H9 (cell line): Measurements from ENCODE around the gene ABLIM3. TPM values are rescaled to one million over a fixed set of nuclear protein-coding genes. Genes with fewer than 3 reads are reported as not detected.

Experiments
- DNase-seq: peaks from one replicate; pipeline ENCODE4 v3.0.0-alpha.2; 2017
- H2AFZ ChIP-seq: one replicate; pipeline ENCODE4 v1.6.1; 2013; ENCODE audit warnings: mild to moderate bottlenecking, low read length, control low read depth, moderate library complexity
- H2AK5ac ChIP-seq: 2 replicates; pipeline ENCODE4 v1.6.1; 2013; ENCODE audit warnings: low read length, control low read depth, mixed read lengths; ENCODE audit not compliant: insufficient read length
- H2BK120ac ChIP-seq: one replicate; pipeline ENCODE4 v1.6.1; 2013; ENCODE audit warnings: low read depth, mild to moderate bottlenecking, low read length, control low read depth, inconsistent platforms; ENCODE audit not compliant: poor library complexity, severe bottlenecking
- H2BK12ac ChIP-seq: 2 replicates; pipeline ENCODE4 v1.6.1; 2013; ENCODE audit warnings: low read length, control low read depth, mixed read lengths, low read depth; ENCODE audit not compliant: insufficient read length
- H2BK15ac ChIP-seq: 2 replicates; pipeline ENCODE4 v1.6.1; 2013; ENCODE audit warnings: low read depth, low read length, control low read depth
- H2BK20ac ChIP-seq: one replicate; pipeline ENCODE4 v1.6.1; 2013; ENCODE audit warnings: low read depth, mild to moderate bottlenecking, low read length, control low read depth, inconsistent platforms; ENCODE audit not compliant: poor library complexity, severe bottlenecking
- H2BK5ac ChIP-seq: 2 replicates; pipeline ENCODE4 v1.6.1; 2013; ENCODE audit warnings: low read length, control low read depth, mixed read lengths; ENCODE audit not compliant: insufficient read length
- H3K14ac ChIP-seq: 2 replicates; pipeline ENCODE4 v1.6.1; 2013; ENCODE audit warnings: low read length, control low read depth; ENCODE audit not compliant: insufficient read depth
- H3K18ac ChIP-seq: 2 replicates; pipeline ENCODE4 v1.6.1; 2013; ENCODE audit warnings: low read depth, mild to moderate bottlenecking, mixed read lengths, low read length, control low read depth; ENCODE audit not compliant: insufficient read length
- H3K23ac ChIP-seq: 2 replicates; pipeline ENCODE4 v1.6.1; 2013; ENCODE audit warnings: low read length, control low read depth, mixed read lengths, low read depth; ENCODE audit not compliant: insufficient read length
- H3K23me2 ChIP-seq: 2 replicates; pipeline ENCODE4 v1.6.1; 2013; ENCODE audit warnings: low read depth, mild to moderate bottlenecking, mixed read lengths, low read length, control low read depth; ENCODE audit not compliant: insufficient read length, poor library complexity, severe bottlenecking
- H3K27ac ChIP-seq: 2 replicates; pipeline ENCODE4 v1.5.1; 2013; ENCODE audit warnings: low read length, control low read depth, mixed read lengths, low read depth; ENCODE audit not compliant: insufficient read length
- H3K27me3 ChIP-seq: 2 replicates; pipeline ENCODE4 v1.6.1; 2013; ENCODE audit warnings: low read length, control low read depth, inconsistent platforms; ENCODE audit not compliant: insufficient read depth
- H3K4ac ChIP-seq: 2 replicates; pipeline ENCODE4 v1.6.1; 2013; ENCODE audit warnings: low read depth, mild to moderate bottlenecking, control low read depth, inconsistent platforms, low read length, moderate library complexity
- H3K4me1 ChIP-seq: 2 replicates; pipeline ENCODE4 v1.6.1; 2013; ENCODE audit warnings: low read length, control low read depth, inconsistent platforms; ENCODE audit not compliant: insufficient read depth
- H3K4me2 ChIP-seq: 2 replicates; pipeline ENCODE4 v1.6.1; 2013; ENCODE audit warnings: low read length, control low read depth, mixed read lengths; ENCODE audit not compliant: insufficient read length, insufficient read depth
- H3K56ac ChIP-seq: 2 replicates; pipeline ENCODE4 v1.6.1; 2013; ENCODE audit warnings: low read depth, mild to moderate bottlenecking, mixed read lengths, low read length, control low read depth; ENCODE audit not compliant: insufficient read length
- H3K79me1 ChIP-seq: 2 replicates; pipeline ENCODE4 v1.6.1; 2013; ENCODE audit warnings: low read depth, mild to moderate bottlenecking, moderate library complexity, low read length, control low read depth, inconsistent platforms; ENCODE audit not compliant: insufficient read depth, poor library complexity, severe bottlenecking
- H3K79me2 ChIP-seq: 2 replicates; pipeline ENCODE4 v1.6.1; 2013; ENCODE audit warnings: low read length, control low read depth, inconsistent platforms; ENCODE audit not compliant: insufficient read depth
- H3K9ac ChIP-seq: 2 replicates; pipeline ENCODE4 v1.6.1; 2013; ENCODE audit warnings: low read length, control low read depth, mixed read lengths; ENCODE audit not compliant: insufficient read length; ENCODE audit errors: extremely low read depth
- H3K9me3 ChIP-seq: one replicate; pipeline ENCODE4 v1.6.1; 2013; ENCODE audit warnings: low read depth, low read length, inconsistent platforms; ENCODE audit not compliant: control insufficient read depth
- H3T11ph ChIP-seq: one replicate; pipeline ENCODE4 v1.6.1; 2013; ENCODE audit warnings: mild to moderate bottlenecking, low read length, control low read depth, inconsistent platforms
- H4K20me1 ChIP-seq: one replicate; pipeline ENCODE4 v1.6.1; 2013; ENCODE audit not compliant: control insufficient read depth, insufficient read length, insufficient read depth
- H4K5ac ChIP-seq: 2 replicates; pipeline ENCODE4 v1.6.1; 2013; ENCODE audit warnings: low read depth, mild to moderate bottlenecking, mixed read lengths, low read length, control low read depth; ENCODE audit not compliant: insufficient read length
- H4K8ac ChIP-seq: replicated peaks from 2 replicates; pipeline ENCODE4 v1.6.1; 2013; ENCODE audit warnings: low read length, control low read depth, mixed read lengths, low read depth; ENCODE audit not compliant: insufficient read length
- H4K91ac ChIP-seq: 2 replicates; pipeline ENCODE4 v1.6.1; 2013; ENCODE audit warnings: low read depth, mild to moderate bottlenecking, moderate library complexity, mixed read lengths, low read length, control low read depth; ENCODE audit not compliant: insufficient read length
- H3K27ac Mint-ChIP-seq, 3 experiments: 2 replicates in 2 of 3; 3 replicates in 1 of 3; pipeline ENCODE4 v1.8.0; 2020 to 2021; ENCODE audit warnings: mixed read lengths in 3 of 3, mild to moderate bottlenecking in 1 of 3, moderate library complexity in 1 of 3
- H3K27me3 Mint-ChIP-seq: 2 replicates; pipeline ENCODE4 v1.8.0; 2021; ENCODE audit warnings: low read depth, mild to moderate bottlenecking, moderate library complexity, mixed read lengths
- H3K36me3 Mint-ChIP-seq, 3 experiments: 2 replicates in 2 of 3; 3 replicates in 1 of 3; pipeline ENCODE4 v1.8.0; 2020 to 2021; ENCODE audit warnings: low read depth in 3 of 3, mixed read lengths in 3 of 3; ENCODE audit not compliant: insufficient read depth in 1 of 3
- H3K4me1 Mint-ChIP-seq, 2 experiments: 2 replicates each; pipeline ENCODE4 v1.8.0; 2020; ENCODE audit warnings: mixed read lengths in 2 of 2
- H3K4me3 Mint-ChIP-seq, 2 experiments: 2 replicates in 1 of 2; 3 replicates in 1 of 2; pipeline ENCODE4 v1.8.0; 2020 to 2021; ENCODE audit warnings: mild to moderate bottlenecking in 2 of 2, mixed read lengths in 2 of 2, moderate library complexity in 1 of 2
- H3K9me3 Mint-ChIP-seq, 2 experiments: 2 replicates in 1 of 2; 3 replicates in 1 of 2; pipeline ENCODE4 v1.8.0; 2020; ENCODE audit warnings: mild to moderate bottlenecking in 2 of 2, mixed read lengths in 2 of 2, moderate library complexity in 1 of 2
- CTCF ChIP-seq: fragments of 200-600 bp; sonication (generic); conservative IDR thresholded peaks from 3 replicates; pipeline ENCODE4 v1.8.0; 2021; ENCODE audit warnings: antibody characterized with exemption, mild to moderate bottlenecking
- WGBS: extraction: QIAGEN DNeasy Blood & Tissue Kit; methylation state at CpG from one replicate; pipeline ENCODE4 v1.1.7; 2013; ENCODE audit warnings: missing lambda C conversion rate, low lambda C conversion rate, mixed read lengths; ENCODE audit not compliant: insufficient read length; ENCODE audit errors: extremely low coverage; 5-methylcytosine and 5-hydroxymethylcytosine counted together
- total RNA-seq: library from RNA; stranded (reverse); gene quantifications from 2 replicates; pipeline ENCODE4 v1.2.1, GENCODE V29; 2021

Gene ABLIM3
- total RNA-seq, 1 experiment from 2014 or later = 0.20 TPM

- no CpG with 5 or more reads among the region's 1 CpG for WGBS
- peaks cover 0 to 7% (median 0%) of the 10 kb centered on the region in 3 experiments; a peak in 1 of 7 replicates for H3K36me3 Mint-ChIP-seq
- no peak overlapping the region for H3K23ac ChIP-seq
- no peaks in the 10 kb centered on the region for H3K27me3 ChIP-seq
- no peak overlapping the region for H2BK20ac ChIP-seq
- H3K14ac ChIP-seq = no peak overlapping the region
- no peak overlapping the region for H3K27ac Mint-ChIP-seq
- no peak overlapping the region for H3K4me2 ChIP-seq
- H3K27ac ChIP-seq = no peak overlapping the region
- H4K91ac ChIP-seq = no peak overlapping the region
- H3T11ph ChIP-seq = no peak overlapping the region
- no peak overlapping the region for H3K18ac ChIP-seq
- H2BK12ac ChIP-seq = no peak overlapping the region
- no peak overlapping the region for H2BK15ac ChIP-seq
- no peaks in the 10 kb centered on the region for H3K23me2 ChIP-seq
- H3K56ac ChIP-seq = no peak overlapping the region
- H3K4me1 ChIP-seq = no peaks in the 10 kb centered on the region
- H4K20me1 ChIP-seq = no peaks in the 10 kb centered on the region
- H3K79me1 ChIP-seq = no peaks in the 10 kb centered on the region
- no peaks in the 10 kb centered on the region for H3K4me1 Mint-ChIP-seq
- H3K27me3 Mint-ChIP-seq = peaks cover 5% of the 10 kb centered on the region; the same call in 1 of the 2 replicates
- no peak overlapping the region for H2AK5ac ChIP-seq
- H4K5ac ChIP-seq = no peak overlapping the region
- no peak overlapping the region for H2BK5ac ChIP-seq
- no peaks in the 10 kb centered on the region for H3K9me3 ChIP-seq
- no peak overlapping the region for H3K4ac ChIP-seq
- TF ChIP-seq CTCF = no peak
- no peak overlapping the region for H3K4me3 Mint-ChIP-seq
- no peak overlapping the region for H3K9ac ChIP-seq
- H2BK120ac ChIP-seq = no peak overlapping the region
- no peaks in the 10 kb centered on the region for H3K79me2 ChIP-seq
- no peak overlapping the region for H4K8ac ChIP-seq
- no peak for DNase-seq
- no peak overlapping the region for H2AFZ ChIP-seq
- H3K9me3 Mint-ChIP-seq = peaks cover 2 to 5% of the 10 kb centered on the region in 2 experiments; a peak in 1 of 5 replicates
These were observed 23.3 kb upstream of the ABLIM3 start for GRCh38 chr5:149117970-149118369.
